GM18505 (cell line): ENCODE results near the gene TMTC1.

Source experiments
- ATAC-seq: cut with Tn5 transposase; IDR thresholded peaks from one replicate; pipeline ENCODE4 v1.9.1; 2021; ENCODE audit not compliant: unreplicated experiment
- POLR2A ChIP-seq: IDR thresholded peaks from 4 replicates; pipeline ENCODE4 v1.6.1; 2011; ENCODE audit warnings: borderline replicate concordance; ENCODE audit not compliant: insufficient read depth, insufficient read length; ENCODE audit errors: extremely low read depth

Gene TMTC1

DNA sequence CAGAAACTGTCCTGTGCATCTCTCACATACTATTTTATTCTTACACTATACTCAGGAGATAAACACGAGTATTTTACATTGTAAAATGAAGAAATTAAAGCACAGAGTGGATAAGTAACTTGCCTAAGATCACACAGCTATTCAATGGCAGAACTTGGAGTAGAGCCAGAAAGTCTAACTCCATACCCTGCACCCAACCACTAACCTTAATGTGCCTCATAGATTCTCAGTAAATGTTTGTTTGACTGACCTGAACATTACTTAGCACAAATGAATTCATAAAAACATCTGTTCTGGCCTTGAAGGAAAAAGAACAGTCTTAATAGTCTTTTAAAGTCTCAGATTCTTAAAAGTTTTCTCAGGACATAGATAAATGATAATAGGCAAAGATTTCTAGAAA, 202.8 kb downstream of the TMTC1 start:
- TF ChIP-seq POLR2A: no peak
- ATAC-seq: no peak

DNA sequence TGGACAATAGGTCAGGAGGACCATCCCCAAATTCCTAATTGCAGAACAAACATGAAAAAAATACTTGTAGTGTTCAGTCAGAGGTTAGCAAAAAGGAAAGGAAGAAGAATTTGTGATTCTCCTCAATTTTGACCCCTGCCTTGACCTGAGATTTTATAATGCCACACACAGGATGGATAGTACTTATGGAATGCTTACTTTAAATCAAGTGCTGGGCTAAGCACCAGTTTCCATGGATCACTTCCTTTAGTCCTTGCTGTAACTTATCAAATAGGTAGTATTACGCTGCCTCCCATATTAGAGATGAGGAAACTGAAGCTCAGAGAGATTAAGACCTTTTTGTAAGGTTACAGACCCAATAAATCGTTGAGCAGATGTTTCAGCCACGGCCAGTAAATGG, 205.0 kb downstream of the TMTC1 start:
- TF ChIP-seq POLR2A: no peak

GRCh38 chr12:29578070-29578469, 205.7 kb downstream of the TMTC1 start:
- ATAC-seq: no peak
- TF ChIP-seq POLR2A: no peak

More for the DNA sequence above, 205.0 kb downstream of the TMTC1 start:
- no peak for ATAC-seq

GRCh38 chr12:29574500-29574899, 209.2 kb downstream of the TMTC1 start:
- no peak for TF ChIP-seq POLR2A
- no peak for ATAC-seq

DNA sequence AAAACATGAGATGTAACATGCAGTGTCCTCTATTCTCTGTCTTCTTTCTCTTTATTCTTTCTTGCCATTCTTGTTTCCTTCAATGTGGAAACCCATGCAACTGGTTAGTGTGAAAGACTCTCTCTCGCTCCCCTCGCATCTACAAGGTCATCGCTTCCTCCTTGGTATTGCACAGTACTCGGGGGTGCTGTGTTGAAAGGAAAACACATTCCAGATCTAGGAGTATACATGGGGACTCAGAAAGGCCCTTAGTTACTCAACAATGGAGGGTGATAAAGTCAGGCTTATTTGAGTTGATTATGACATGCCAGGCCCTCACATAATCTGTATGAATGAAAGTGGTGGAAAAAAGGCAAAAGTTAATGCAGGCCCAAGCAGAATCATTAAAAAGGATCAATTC, 210.8 kb downstream of the TMTC1 start:
- TF ChIP-seq POLR2A: no peak
- no peak for ATAC-seq

DNA sequence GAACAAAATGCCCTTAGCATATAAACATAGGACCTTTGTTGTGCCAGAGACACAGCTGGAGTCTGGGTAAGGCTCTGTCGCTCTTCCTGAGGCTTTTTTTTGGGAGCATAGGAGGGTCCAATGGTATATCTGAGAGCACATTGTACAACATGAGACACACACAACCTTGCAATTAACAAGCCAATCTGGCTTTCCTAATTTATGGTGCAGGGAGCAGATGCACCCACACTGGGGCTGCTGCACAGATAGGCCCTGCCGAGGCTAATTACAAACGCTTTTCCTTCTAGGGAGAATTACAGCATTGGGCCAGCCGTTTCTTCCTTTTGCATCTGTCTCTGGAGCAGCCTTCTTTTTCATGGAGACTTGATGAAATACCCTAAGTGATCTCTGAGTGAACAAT, 211.3 kb downstream of the TMTC1 start:
- TF ChIP-seq POLR2A: no peak
- ATAC-seq: no peak

- TF ChIP-seq POLR2A: no peak
- no peak for ATAC-seq
Observed at GRCh38 chr12:29569132-29569757, 214.5 kb downstream of the TMTC1 start.

GRCh38 chr12:29566441-29566840, 217.3 kb downstream of the TMTC1 start:
- TF ChIP-seq POLR2A: no peak
- no peak for ATAC-seq

- TF ChIP-seq POLR2A: no peak
Observed at GRCh38 chr12:29565727-29566126, 218.0 kb downstream of the TMTC1 start.

GRCh38 chr12:29564925-29565324, 218.8 kb downstream of the TMTC1 start:
- TF ChIP-seq POLR2A: no peak
- no peak for ATAC-seq

More at GRCh38 chr12:29565727-29566126, 218.0 kb downstream of the TMTC1 start:
- ATAC-seq: no peak

- no peak for ATAC-seq
- no peak for TF ChIP-seq POLR2A
Observed at GRCh38 chr12:29563636-29564035, 220.1 kb downstream of the TMTC1 start.

DNA sequence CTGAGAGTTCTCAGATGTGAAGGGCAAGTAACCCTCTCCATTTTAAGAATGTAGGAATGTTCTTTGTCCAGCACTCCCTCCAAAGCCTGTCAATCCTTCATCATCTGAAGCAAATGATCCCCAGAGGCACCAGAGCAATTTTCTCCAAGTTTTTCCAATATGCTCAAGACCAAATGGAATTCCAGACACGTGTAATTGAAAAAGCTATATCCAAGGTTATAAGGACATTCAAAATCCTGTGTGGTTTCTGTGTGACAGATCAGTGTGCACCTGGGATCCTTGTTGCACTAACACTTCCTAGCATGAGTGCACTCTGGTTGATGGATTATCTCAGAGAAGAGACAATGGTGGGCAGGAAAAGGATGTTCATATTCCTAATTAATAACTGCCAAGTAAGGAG, 220.7 kb downstream of the TMTC1 start:
- no peak for TF ChIP-seq POLR2A
- no peak for ATAC-seq

DNA sequence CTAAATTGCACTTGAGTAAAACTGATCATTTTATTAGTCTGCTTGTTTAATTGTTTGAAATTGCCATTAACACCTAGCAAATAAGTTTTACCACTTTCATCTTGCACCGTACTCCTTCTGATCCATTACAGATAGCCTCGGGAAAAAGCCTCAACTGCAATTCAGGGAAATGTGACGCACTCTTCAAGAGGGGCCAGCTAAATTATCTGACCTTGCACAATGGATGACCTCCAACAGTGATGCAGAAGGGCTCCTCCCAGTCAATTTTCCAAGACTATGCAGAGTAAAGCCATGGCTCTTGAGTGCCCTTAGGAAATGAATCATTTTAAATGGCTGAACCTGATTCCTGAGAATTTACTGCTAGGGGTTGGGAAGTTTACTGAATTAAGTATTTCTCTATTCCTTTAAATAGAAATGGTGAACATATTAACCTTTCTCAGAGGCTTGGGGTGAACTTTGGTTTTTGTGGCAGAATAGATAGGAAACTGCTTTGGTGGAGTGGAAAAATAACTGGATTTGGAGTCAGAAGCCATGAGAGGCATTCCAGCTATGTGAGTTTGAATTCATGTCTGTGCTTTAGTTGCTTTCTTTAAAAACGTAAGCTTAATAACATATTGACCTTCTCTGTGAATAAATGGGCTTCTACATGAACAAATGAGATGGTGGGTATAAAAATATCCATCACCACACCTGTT, 221.5 kb downstream of the TMTC1 start:
- TF ChIP-seq POLR2A: no peak
- ATAC-seq: no peak

DNA sequence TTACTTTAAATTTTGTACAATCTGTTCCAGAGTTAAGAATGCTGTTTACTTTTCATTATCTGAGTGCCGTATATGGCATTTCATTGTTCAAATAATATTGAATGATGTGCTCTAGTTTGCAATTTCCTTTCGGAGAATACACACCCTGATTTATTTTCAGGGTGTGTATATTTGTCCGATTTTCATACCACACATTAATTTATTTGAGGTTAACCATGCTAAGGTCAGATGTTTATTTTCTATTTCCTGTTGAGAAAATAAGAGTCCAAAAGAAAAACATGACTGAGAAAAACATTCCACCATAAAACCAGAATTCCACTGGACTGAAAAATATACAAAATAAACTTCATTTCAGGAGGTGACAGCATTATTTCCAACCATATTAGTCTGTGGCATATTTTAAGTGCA, 222.1 kb downstream of the TMTC1 start:
- TF ChIP-seq POLR2A: no peak
- ATAC-seq: no peak
